GM18951 (cell line): ENCODE results near the gene KLK11.
"Not testable (repeated sequence)": the region's sequence is repeated elsewhere in the genome, so short reads cannot be mapped to it uniquely, and the experiment has no call there.

Experiments
- POLR2A ChIP-seq: IDR thresholded peaks from 4 replicates; pipeline ENCODE4 v1.6.1; 2011; ENCODE audit warnings: mild to moderate bottlenecking; ENCODE audit not compliant: insufficient read length, insufficient read depth; ENCODE audit errors: extremely low read depth
- in situ Hi-C: fragments of 300-500 bp; cut with MboI; formaldehyde crosslinking; loops from one replicate; pipeline ENCODE4 v1.12.0; 2022; ENCODE audit warnings: low sequenced_read_pairs, mixed read lengths, inconsistent platforms; ENCODE audit not compliant: unreplicated experiment

KLK11 gene

GRCh38 chr19:51007488-51007887, 18.9 kb downstream of the KLK11 start:
- TF ChIP-seq POLR2A = no peak
- in situ Hi-C loops = no loop called here

DNA sequence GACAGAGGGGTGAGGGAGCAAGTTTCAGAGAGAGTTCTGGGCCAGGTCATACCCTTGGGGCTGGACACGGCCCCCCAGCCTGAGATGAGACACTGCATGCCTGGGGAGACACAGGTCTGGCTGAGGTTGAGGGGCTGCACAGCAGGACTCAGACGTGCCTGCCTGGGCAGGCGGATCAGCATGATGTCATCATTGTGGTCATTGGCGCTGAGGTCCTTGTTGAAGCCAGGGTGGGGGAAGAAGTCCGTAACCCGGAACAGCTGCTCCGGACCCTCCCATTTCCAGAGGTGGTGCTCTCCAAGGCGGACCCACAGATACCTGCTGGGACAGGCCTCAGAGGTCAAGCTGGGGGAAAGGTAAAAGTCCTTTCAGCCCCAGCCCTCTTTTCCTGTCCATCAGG, 20.0 kb downstream of the KLK11 start:
- no peak for TF ChIP-seq POLR2A
- in situ Hi-C loops = no loop called here

GRCh38 chr19:51005248-51005647, 21.2 kb downstream of the KLK11 start:
- no peak for TF ChIP-seq POLR2A
- in situ Hi-C loops = no loop called here

DNA sequence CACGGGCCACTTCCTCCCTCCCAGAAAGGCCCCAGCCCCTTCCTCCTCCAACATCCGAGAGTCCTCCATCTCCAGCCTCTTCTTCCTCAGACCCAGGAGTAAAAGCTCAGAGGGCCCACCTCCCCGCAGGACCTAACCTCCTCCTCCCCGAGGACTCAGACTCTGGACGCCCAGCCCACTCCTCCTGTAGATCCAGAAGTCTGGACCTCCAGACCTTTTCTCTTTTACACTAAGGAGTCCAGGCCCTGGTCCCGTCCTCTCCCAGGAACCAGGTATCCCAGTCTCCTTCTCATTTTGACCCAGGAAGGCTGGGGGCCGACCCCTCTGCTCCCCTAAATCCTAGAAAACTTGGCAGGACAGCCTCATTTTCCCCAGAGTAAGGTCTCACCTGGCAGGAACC, 23.1 kb downstream of the KLK11 start:
- TF ChIP-seq POLR2A = no peak
- in situ Hi-C loops = no loop called here

- in situ Hi-C loops = no loop called here
- TF ChIP-seq POLR2A = no peak
Observed at GRCh38 chr19:51002542-51003311, 23.7 kb downstream of the KLK11 start.

DNA sequence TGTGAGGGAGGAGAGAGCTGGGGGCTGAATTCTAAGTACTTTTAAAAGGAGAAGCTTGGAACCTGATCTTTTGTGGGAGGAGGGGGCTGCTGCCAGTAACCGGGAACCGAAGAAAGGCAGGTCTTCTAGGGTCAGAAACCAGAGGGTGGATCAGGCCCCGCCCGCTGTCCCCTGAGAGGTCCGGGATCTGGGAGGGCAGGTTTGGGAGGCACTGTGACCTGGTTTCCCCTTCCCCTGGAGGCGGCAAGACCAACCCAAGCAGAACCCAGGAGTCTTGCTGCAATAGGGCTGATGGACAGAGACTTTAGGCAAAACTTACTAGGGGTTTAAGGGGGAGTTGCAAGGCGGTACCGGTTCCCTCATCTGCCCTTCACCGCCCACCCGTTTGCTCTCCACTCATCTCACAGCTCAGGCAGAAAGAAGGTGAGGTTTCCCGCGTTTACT, 24.3 kb downstream of the KLK11 start:
- TF ChIP-seq POLR2A = no peak
- in situ Hi-C loops = no loop called here

DNA sequence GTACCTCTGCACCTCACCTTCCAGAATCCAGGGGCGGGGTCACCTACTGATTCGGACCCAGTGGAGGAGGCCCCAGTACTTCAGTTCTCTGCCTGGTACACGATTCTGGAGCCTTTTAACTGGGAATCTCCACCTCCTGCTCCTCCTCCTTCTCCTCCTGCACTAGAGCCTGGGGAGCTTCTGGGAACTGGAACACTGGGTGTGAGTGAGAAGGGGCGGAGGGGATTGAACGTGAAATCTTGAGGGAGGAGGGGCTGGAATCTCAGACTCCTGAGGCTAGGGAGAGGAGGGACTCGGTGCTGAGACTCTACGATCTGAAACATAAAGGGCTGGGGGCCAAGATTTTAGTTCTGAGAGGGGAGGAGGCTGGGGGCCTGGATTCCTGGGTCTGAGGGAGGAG, 24.9 kb downstream of the KLK11 start, which contains the start of gene KLK8:
KLK8 (minus strand) TSS at position 90 of the 400 bp plus-strand sequence. CDS start 437 bp downstream, outside the sequence.
- in situ Hi-C loops = no loop called here

GRCh38 chr19:51000981-51001380, 25.4 kb downstream of the KLK11 start:
- no peak for TF ChIP-seq POLR2A
- in situ Hi-C loops = no loop called here

More for the DNA sequence above, 24.9 kb downstream of the KLK11 start, which contains the start of gene KLK8:
- no peak for TF ChIP-seq POLR2A

DNA sequence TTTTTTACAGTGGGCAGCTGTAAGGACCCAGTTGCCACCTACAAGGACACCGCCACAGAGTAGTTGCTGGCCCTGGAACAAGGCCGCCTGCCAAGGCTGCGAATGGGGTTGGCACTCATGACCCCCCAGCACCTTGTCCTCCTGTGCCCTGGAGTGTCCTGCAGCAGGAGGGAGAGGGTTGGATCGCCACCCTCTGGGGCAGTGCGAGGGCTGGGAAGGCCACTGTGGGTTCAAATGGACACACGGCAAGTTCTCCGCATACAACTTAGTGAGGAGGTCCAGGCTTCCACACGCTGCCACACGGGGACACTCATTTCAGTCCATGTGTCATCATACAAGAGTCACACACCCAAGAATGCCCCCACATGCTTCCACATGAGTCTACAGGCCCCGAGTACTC, 26.0 kb downstream of the KLK11 start:
- in situ Hi-C loops = no loop called here
- TF ChIP-seq POLR2A = no peak

DNA sequence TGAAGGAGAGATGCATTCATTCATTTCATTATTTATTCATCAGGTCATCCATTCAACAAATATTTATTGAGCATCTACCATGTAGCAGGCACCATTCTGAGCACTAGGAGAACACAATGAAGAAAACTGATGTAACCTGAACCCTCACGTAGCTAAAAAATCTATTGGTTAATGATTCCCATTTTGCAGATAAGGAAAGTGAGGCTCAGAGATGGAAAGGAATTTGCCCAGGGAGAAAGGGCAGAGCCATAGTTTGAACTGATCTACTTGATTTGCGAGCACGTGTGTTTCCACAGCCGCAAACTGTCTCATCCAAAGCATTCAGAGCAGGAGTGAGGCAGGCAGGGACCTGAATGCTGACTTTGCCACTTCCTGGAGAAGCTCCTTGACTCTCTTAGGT, 27.7 kb downstream of the KLK11 start:
- TF ChIP-seq POLR2A = no peak
- in situ Hi-C loops = no loop called here

GRCh38 chr19:50998061-50998460, 28.4 kb downstream of the KLK11 start:
- in situ Hi-C loops = no loop called here
- TF ChIP-seq POLR2A = no peak

DNA sequence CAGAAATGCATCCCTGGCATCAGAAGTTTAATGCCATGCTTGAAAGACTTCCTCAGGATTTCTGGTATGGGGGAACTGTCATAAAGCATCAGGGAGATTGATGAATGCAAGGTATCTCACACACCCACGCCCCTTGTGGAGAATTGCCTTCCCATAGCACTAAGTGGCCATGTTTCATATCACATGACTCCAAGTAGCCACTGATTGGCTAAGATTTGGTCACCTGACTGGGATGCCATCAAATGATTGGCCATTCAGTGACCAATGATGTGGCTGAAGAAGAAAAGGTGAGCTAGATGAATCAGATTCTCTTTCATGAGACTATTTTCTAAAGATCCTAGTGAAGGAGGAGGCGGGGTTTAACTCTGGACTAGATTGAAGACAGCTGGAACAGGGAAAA, 32.3 kb downstream of the KLK11 start:
- TF ChIP-seq POLR2A = no peak
- in situ Hi-C loops = no loop called here

- no peak for TF ChIP-seq POLR2A
- in situ Hi-C loops = no loop called here
Observed at GRCh38 chr19:50992666-50993035, 33.8 kb downstream of the KLK11 start.

GRCh38 chr19:50984416-50984815, 42.0 kb downstream of the KLK11 start:
- in situ Hi-C loops = not testable (repeated sequence)

DNA sequence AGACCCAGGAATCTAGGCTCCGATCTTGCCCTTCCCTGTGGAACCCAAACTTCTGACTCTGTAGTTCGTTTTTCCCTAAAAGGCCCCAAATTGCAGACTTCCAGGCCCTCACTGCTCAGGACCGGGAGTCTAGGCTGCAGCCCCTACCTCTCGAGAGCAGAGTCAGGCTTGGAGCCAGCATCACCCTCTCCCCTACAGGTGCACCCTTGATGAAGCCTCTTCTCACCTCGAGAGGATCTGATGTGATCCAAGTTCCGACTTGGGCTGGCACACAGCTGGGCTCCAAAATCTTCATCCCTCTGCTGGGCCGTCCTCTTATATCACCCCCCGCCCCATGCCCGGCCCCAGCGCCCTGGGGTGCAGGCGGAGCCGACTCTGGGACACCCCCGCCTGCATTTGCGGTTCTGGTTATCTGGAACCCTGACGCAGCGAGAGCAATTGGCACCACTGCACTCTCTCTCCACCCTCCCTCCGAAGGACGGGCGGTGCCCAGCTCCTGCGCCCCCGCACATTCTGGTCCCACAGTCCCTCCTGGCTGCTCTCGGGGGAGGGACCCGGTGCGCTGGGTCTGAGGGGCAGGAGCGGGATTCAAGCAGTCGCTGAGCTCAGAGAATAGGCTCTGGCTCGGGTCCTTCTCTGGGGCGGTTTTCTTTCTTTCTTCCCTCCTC, 42.7 kb downstream of the KLK11 start, which contains the start of gene KLK7:
KLK7 (minus strand) TSS at position 293 of the 668 bp plus-strand sequence. CDS start 1,518 bp downstream, outside the sequence.
- in situ Hi-C loops = no loop called here
- TF ChIP-seq POLR2A = no peak
